WERI-Rb-1 (cell line): Measurements from ENCODE around the gene FBXL17.

Experiments used
- DNase-seq: peaks from one replicate; pipeline ENCODE4 v3.0.0-alpha.2; 2020
- H3K27ac ChIP-seq: fragments of 250-450 bp; sonication (Bioruptor Pico); 2 replicates; pipeline ENCODE4 v1.5.1; 2020; ENCODE audit warnings: mild to moderate bottlenecking, moderate library complexity
- H3K27me3 ChIP-seq: fragments of 250-450 bp; sonication (Bioruptor Pico); 2 replicates; pipeline ENCODE4 v1.5.1; 2021; ENCODE audit warnings: mild to moderate bottlenecking, low read depth, moderate library complexity; ENCODE audit not compliant: insufficient read depth, severe bottlenecking
- H3K36me3 ChIP-seq: fragments of 250-450 bp; sonication (Bioruptor Pico); 2 replicates; pipeline ENCODE4 v1.5.1; 2020; ENCODE audit warnings: mild to moderate bottlenecking, moderate library complexity
- H3K4me3 ChIP-seq: 2 replicates; pipeline ENCODE4 v1.5.1; 2011; ENCODE audit warnings: low read depth, mild to moderate bottlenecking, control low read depth, low read length
- H3K9me3 ChIP-seq: fragments of 250-450 bp; sonication (Bioruptor Pico); 2 replicates; pipeline ENCODE4 v1.5.1; 2021; ENCODE audit warnings: mild to moderate bottlenecking, moderate library complexity; ENCODE audit not compliant: severe bottlenecking
- CTCF ChIP-seq: IDR thresholded peaks from 2 replicates; pipeline ENCODE4 v1.5.1; 2011; ENCODE audit warnings: low read depth, mild to moderate bottlenecking, control low read depth, inconsistent platforms, low read length

FBXL17 gene

GRCh38 chr5:108251350-108251749, 130.5 kb downstream of the FBXL17 start:
- no peaks in the 10 kb centered on the region for H3K27me3 ChIP-seq
- no peaks in the 10 kb centered on the region for H3K9me3 ChIP-seq
- H3K4me3 ChIP-seq, result no peak overlapping the region
- no peak for DNase-seq
- TF ChIP-seq CTCF, result no peak
- no peaks in the 10 kb centered on the region for H3K36me3 ChIP-seq
- no peak overlapping the region for H3K27ac ChIP-seq

DNA sequence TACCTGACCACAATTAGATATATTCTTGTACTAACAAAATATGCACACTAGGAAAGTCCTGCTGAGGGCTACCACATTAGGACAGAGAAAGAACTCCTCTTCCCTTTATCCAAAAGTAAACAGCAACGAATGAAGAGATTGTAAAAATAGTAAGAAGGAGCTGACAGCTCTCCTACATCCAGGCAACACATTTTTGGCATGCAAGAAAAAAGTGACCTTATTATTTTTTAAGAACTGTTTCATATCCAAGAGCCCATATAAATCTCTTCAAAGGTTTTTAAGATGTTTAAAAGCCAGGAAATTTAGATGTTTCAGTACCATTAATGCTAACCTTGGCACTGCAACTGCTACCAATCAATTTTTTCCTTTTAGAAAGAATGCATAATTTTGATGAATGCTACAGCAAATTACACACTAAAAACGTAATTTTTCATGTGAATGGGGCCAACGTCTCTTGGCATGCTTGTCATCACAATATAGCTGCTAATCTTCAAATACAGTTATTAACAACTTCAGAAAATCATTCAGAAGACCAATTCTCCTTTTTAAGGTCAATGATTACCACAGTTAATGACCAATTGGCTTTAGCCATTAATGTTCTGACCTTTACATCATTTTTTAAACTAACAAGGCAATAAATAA, 132.0 kb downstream of the FBXL17 start:
- no peaks in the 10 kb centered on the region for H3K27me3 ChIP-seq
- no peaks in the 10 kb centered on the region for H3K36me3 ChIP-seq
- no peak for DNase-seq
- H3K9me3 ChIP-seq, result no peaks in the 10 kb centered on the region
- H3K27ac ChIP-seq, result no peak overlapping the region
- H3K4me3 ChIP-seq, result no peak overlapping the region
- no peak for TF ChIP-seq CTCF

DNA sequence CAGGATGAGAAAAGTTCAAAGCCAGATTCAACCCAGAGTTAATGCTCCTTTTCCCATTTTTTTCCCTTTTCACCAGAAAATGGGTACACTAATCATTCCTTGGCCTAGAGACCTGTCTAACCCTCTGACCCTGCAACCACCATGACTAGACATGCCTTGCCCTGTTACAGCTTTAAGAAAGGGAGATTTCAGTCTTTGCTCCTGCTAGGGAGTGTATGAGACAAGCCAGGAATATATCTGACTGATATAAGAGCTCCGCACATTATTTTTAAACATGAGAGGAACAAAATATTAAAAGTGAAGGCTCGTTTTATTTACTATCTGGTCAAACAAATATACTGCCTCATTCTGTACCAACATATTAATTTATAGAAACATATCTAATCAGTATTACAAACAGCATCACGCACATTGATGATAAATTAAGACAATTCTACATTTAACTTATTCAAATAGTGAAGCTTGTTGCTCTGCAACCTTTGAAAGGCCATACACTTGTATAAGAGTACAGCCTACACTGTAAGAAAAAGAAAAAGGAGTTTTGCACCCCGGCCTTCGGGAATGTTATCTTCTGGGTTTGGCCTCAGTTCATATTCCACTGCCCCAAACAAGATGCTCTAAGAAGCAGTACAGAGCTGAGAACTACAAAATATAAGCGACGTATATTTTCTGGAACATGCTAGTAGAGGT, 132.7 kb downstream of the FBXL17 start:
- Histone ChIP-seq H3K9me3 (no peaks in the 10 kb centered on the region), H3K27me3 (no peaks in the 10 kb centered on the region), H3K27ac (no peak overlapping the region), H3K4me3 (no peak overlapping the region), H3K36me3 (no peaks in the 10 kb centered on the region)
- no peak for DNase-seq
- TF ChIP-seq CTCF, result no peak

DNA sequence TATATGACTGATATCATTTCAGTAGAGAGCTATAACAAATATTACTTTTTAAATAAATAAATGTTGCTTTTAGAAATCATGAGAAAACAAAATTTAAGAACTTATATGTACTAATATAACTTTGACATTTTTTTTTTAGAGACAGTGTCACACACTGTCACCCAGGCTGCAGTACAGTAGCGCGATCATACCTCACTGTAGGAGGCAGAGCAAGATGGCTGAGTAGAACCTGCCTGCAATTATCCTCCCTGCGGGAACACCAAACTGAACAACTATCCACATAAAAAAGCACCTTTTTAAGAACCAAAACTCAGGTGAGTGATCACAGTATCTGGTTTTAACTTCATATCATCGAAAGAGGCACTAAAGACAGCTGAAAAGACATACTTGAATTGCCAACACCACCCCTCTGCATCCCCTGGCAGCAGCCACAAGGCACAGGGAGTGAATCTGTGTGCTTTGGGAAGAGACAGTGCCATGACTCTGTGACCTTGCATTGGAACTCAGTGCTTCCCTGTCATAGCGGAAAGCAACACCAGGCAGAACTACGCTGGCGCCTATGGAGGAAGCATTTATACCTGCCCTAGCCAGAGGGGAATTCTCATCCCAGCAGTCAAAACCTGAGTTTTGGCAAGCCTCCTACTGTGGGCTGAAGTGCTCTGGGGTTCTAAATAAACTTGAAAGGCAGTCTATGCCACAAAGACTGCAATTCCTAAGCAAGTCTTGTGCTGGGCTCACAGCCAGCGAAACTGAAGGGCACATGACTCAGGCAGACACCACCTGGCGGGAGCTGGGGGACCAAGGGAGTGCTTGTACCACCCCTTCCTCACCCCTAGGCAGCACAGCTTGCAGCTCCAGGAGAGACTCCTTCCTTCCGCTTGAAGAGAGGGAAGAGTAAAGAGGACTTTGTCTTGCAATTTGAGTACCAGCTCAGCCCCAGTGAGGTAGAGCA, 142.7 kb downstream of the FBXL17 start:
- no peak for DNase-seq
- Histone ChIP-seq H3K4me3 (no peak overlapping the region), H3K27ac (no peak overlapping the region), H3K36me3 (no peaks in the 10 kb centered on the region), H3K9me3 (no peaks in the 10 kb centered on the region), H3K27me3 (no peaks in the 10 kb centered on the region)
- no peak for TF ChIP-seq CTCF

DNA sequence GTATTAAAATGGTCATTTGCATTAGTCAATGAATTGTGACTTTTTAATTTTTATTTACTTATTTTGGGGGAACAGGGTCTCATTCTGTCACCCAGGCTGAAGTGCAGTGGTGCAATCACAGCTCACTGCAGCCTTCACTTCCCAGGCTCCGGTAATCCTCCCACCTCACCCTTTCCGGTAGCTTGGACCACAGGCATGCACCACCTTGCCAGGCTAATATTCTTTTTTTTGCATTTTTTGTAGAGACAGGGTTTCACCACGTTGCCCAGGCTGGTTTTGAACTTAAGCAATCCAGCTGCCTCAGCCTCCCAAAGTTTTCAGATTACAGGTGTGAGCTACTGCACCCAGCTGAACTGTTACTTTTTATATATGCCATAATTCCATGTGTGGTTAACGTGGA, 143.4 kb downstream of the FBXL17 start:
- TF ChIP-seq CTCF, result no peak
- Histone ChIP-seq H3K27ac (no peak overlapping the region), H3K27me3 (no peaks in the 10 kb centered on the region), H3K36me3 (no peaks in the 10 kb centered on the region), H3K9me3 (no peaks in the 10 kb centered on the region), H3K4me3 (no peak overlapping the region)
- no peak for DNase-seq
